ENCODE results near the gene RCC1.
"Not testable (repeated sequence)": the region's sequence is repeated elsewhere in the genome, so short reads cannot be mapped to it uniquely, and the experiment has no call there.

The RCC1 gene

GRCh38 chr1:28505406-28506187 is at the start of gene RCC1:
Gene RCC1 (plus strand): TSS chr1:28506043. CDS start chr1:28529867, 23,824 bp downstream.
- peak; percentile 98 for DNase-seq (ENCODE audit: low spot score)

- no peak for DNase-seq (ENCODE audit: low spot score)
These were observed 49.8 kb upstream of the RCC1 start for GRCh38 chr1:28456078-28456477.

GRCh38 chr1:28457678-28458077 is 48.2 kb upstream of the RCC1 start:
- DNase-seq (ENCODE audit: low spot score), result no peak

- no peak for DNase-seq (ENCODE audit: low spot score)
These were observed 47.3 kb upstream of the RCC1 start for GRCh38 chr1:28458237-28459228.

- no peak for DNase-seq (ENCODE audit: low spot score)
These were observed 39.5 kb upstream of the RCC1 start for GRCh38 chr1:28466226-28466778.

GRCh38 chr1:28470146-28470545 is 35.7 kb upstream of the RCC1 start:
- no peak for DNase-seq (ENCODE audit: low spot score)

- DNase-seq (ENCODE audit: low spot score), result not testable (repeated sequence)
These were observed 26.3 kb upstream of the RCC1 start for GRCh38 chr1:28479497-28479896.

- DNase-seq (ENCODE audit: low spot score), result no peak
These were observed 25.5 kb upstream of the RCC1 start for GRCh38 chr1:28480308-28480707.

GRCh38 chr1:28482138-28482537 is 23.7 kb upstream of the RCC1 start:
- no peak for DNase-seq (ENCODE audit: low spot score)

- no peak for DNase-seq (ENCODE audit: low spot score)
These were observed 23.1 kb upstream of the RCC1 start for GRCh38 chr1:28482702-28483101.

- DNase-seq (ENCODE audit: low spot score), result no peak
These were observed 11.1 kb upstream of the RCC1 start for GRCh38 chr1:28494737-28495136.

- DNase-seq (ENCODE audit: low spot score), result no peak
These were observed 6.3 kb upstream of the RCC1 start for GRCh38 chr1:28499553-28499952.

GRCh38 chr1:28501925-28502324 is 3.9 kb upstream of the RCC1 start:
- no peak for DNase-seq (ENCODE audit: low spot score)

- no peak for DNase-seq (ENCODE audit: low spot score)
These were observed 2.7 kb upstream of the RCC1 start for GRCh38 chr1:28503117-28503516.

GRCh38 chr1:28506907-28507246 is 1.0 kb downstream of the RCC1 start:
- no peak for DNase-seq (ENCODE audit: low spot score)

- DNase-seq (ENCODE audit: low spot score), result no peak
These were observed 1.4 kb downstream of the RCC1 start for GRCh38 chr1:28507247-28507645.

- DNase-seq (ENCODE audit: low spot score), result no peak
These were observed 2.0 kb downstream of the RCC1 start for GRCh38 chr1:28507646-28508434.

- no peak for DNase-seq (ENCODE audit: low spot score)
These were observed 2.6 kb downstream of the RCC1 start for GRCh38 chr1:28508435-28508754.

- no peak for DNase-seq (ENCODE audit: low spot score)
These were observed 3.9 kb downstream of the RCC1 start for GRCh38 chr1:28509705-28510272.

GRCh38 chr1:28510273-28510969 is 4.6 kb downstream of the RCC1 start:
- no peak for DNase-seq (ENCODE audit: low spot score)

- no peak for DNase-seq (ENCODE audit: low spot score)
These were observed 5.2 kb downstream of the RCC1 start for GRCh38 chr1:28510970-28511440.
